HepG2 (cell line): ENCODE results near the gene DYNLT5. TPM values are rescaled to one million over a fixed set of nuclear protein-coding genes. Genes with fewer than 3 reads are reported as not detected.

Source experiments
- ATAC-seq: fragments of 200-7000 bp; cut with Tn5 transposase; 3 replicates; pipeline ENCODE4 v1.9.1; 2020; ENCODE audit warnings: mild to moderate bottlenecking, moderate library complexity
- BruUV-seq: library from RNA; stranded (reverse); fragments of 400-500 nt; replicated peaks from 2 replicates; lab custom pipeline; 2021; lab: Mats Ljungman, UMichigan
- CTCF ChIA-PET: fragments of 300-600 bp; formaldehyde crosslinking; extraction: SDS; loops from one replicate; lab custom pipeline; 2021; ENCODE audit warnings: low total read pairs, inconsistent platforms, low intra/inter-chr PET ratio; lab: Yijun Ruan, JAX
- POLR2A ChIA-PET: fragments of 350-600 bp; sonication (Branson Sonifier 250); formaldehyde crosslinking; loops from one replicate; lab custom pipeline; 2020; ENCODE audit warnings: antibody characterized with exemption, inconsistent platforms; lab: Yijun Ruan, JAX
- DNase-seq: peaks from one replicate; pipeline ENCODE4 v3.0.0-alpha.2; 2015; ENCODE audit warnings: low spot score
- FAIRE-seq: peaks from 3 replicates; lab custom pipeline; 2011; peaks lifted over from hg19 to GRCh38; lab: Jason Lieb, UNC
- H2AFZ ChIP-seq: one replicate; pipeline ENCODE4 v1.6.1; 2011; ENCODE audit warnings: low read length, inconsistent platforms
- H3K27ac ChIP-seq: fragments of 300-600 bp; 3 replicates; pipeline ENCODE4 v1.8.0; 2011; ENCODE audit warnings: mixed run types, mild to moderate bottlenecking, mixed read lengths, low read length, inconsistent platforms; ENCODE audit not compliant: insufficient read depth; ENCODE audit errors: extremely low read length
- H3K27me3 ChIP-seq, 2 experiments: fragments of 200-600 bp in 1 of 2; 2 replicates in 1 of 2; 3 replicates in 1 of 2; pipeline versions ENCODE4 v1.6.0 to v1.8.0; 2011; ENCODE audit warnings: low read length in 2 of 2, mild to moderate bottlenecking in 2 of 2, moderate library complexity in 2 of 2, inconsistent platforms in 1 of 2; ENCODE audit not compliant: insufficient read depth in 2 of 2, control insufficient read depth in 1 of 2
- H3K36me3 ChIP-seq, 2 experiments: fragments of 200-600 bp in 1 of 2; replicated peaks in 1 of 2; 2 replicates in 1 of 2; 3 replicates in 1 of 2; pipeline versions ENCODE4 v1.5.1 to v1.8.0; 2011; ENCODE audit warnings: low read length in 2 of 2, inconsistent platforms in 1 of 2; ENCODE audit not compliant: insufficient read depth in 2 of 2, control insufficient read depth in 1 of 2
- H3K4me1 ChIP-seq: 2 replicates; pipeline ENCODE4 v1.5.1; 2012; ENCODE audit warnings: low read length, inconsistent platforms; ENCODE audit not compliant: insufficient read depth
- H3K4me2 ChIP-seq: 2 replicates; pipeline ENCODE4 v1.6.0; 2011; ENCODE audit warnings: low read depth, low read length, inconsistent platforms
- H3K4me3 ChIP-seq, 3 experiments: fragments of 200-600 bp in 1 of 3; sonication (generic), shearing (Covaris generic) in 1 of 3; replicated peaks in 1 of 3; 2 replicates each; pipeline ENCODE4 v1.5.1; 2011 to 2016; ENCODE audit warnings: low read length in 3 of 3, inconsistent platforms in 2 of 3, low read depth in 2 of 3, mild to moderate bottlenecking in 2 of 3, control low read depth in 1 of 3, mixed read lengths in 1 of 3; ENCODE audit not compliant: insufficient read depth in 1 of 3
- H3K79me2 ChIP-seq: one replicate; pipeline ENCODE4 v1.6.1; 2011; ENCODE audit warnings: low read length, inconsistent platforms; ENCODE audit not compliant: insufficient read depth
- H3K9ac ChIP-seq: 2 replicates; pipeline ENCODE4 v1.6.0; 2011; ENCODE audit warnings: mild to moderate bottlenecking, low read depth, low read length, inconsistent platforms; ENCODE audit not compliant: insufficient read depth
- H3K9me3 ChIP-seq: 2 replicates; pipeline ENCODE4 v1.5.1; 2012; ENCODE audit warnings: mild to moderate bottlenecking, low read length
- H4K20me1 ChIP-seq: 2 replicates; pipeline ENCODE4 v1.6.0; 2011; ENCODE audit warnings: inconsistent platforms, mild to moderate bottlenecking, low read length, moderate library complexity; ENCODE audit not compliant: insufficient read depth
- AGO2 ChIP-seq: fragments of 200-400 bp; formaldehyde crosslinking; optimal IDR thresholded peaks from 2 replicates; pipeline ENCODE3; 2017; ENCODE audit warnings: mild to moderate bottlenecking, low read depth, low read length, moderate library complexity
- MAZ ChIP-seq, 2 experiments: sonication (generic) in 1 of 2; formaldehyde crosslinking in 1 of 2; IDR thresholded peaks; 2 replicates each; pipeline versions ENCODE4 v1.5.0 to v1.6.1; 2012 to 2020; ENCODE audit warnings: low read depth in 2 of 2, mild to moderate bottlenecking in 2 of 2, borderline replicate concordance in 1 of 2, improper control_type of control experiment in 1 of 2, low read length in 1 of 2, missing genetic modification reagents in 1 of 2, moderate library complexity in 1 of 2
- POLR2A ChIP-seq, 2 experiments: IDR thresholded peaks; 2 replicates each; pipeline ENCODE4 v1.6.1; 2011; ENCODE audit warnings: low read depth in 2 of 2, low read length in 2 of 2, mild to moderate bottlenecking in 1 of 2, moderate library complexity in 1 of 2; ENCODE audit not compliant: insufficient read depth in 1 of 2
- SKI ChIP-seq: fragments of 450-650 bp; IDR thresholded peaks from one replicate; pipeline ENCODE4 v1.6.1; 2018; ENCODE audit warnings: mild to moderate bottlenecking; ENCODE audit not compliant: partially characterized antibody
- TFDP2 ChIP-seq: sonication (generic); formaldehyde crosslinking; IDR thresholded peaks from 2 replicates; pipeline ENCODE4 v1.4.0; 2020; ENCODE audit warnings: missing genetic modification reagents
- ZBTB26 ChIP-seq: IDR thresholded peaks from 2 replicates; pipeline ENCODE4 v1.6.1; 2016; ENCODE audit warnings: missing compliant biosample characterization, missing genetic modification reagents, borderline replicate concordance
- ZNF205 ChIP-seq: IDR thresholded peaks from 2 replicates; pipeline ENCODE4 v1.6.1; 2018; ENCODE audit warnings: missing biosample characterization, missing genetic modification reagents
- ZNF282 ChIP-seq: fragments of 450-650 bp; IDR thresholded peaks from 2 replicates; pipeline ENCODE4 v1.6.1; 2018; ENCODE audit not compliant: partially characterized antibody
- ZNF674 ChIP-seq: sonication (generic); formaldehyde crosslinking; IDR thresholded peaks from 2 replicates; pipeline ENCODE4 v1.5.0; 2020; ENCODE audit warnings: low read depth, mild to moderate bottlenecking, missing genetic modification reagents
- WGBS: methylation state at CpG from one replicate; pipeline ENCODE4 v1.1.6; 2017; ENCODE audit warnings: low lambda C conversion rate; 5-methylcytosine and 5-hydroxymethylcytosine counted together
- in situ Hi-C: cut with HindIII; loops from 2 replicates; pipeline ENCODE4 v1.10.0; 2017; ENCODE audit warnings: low pct_unique_long_range_greater_than_20kb; ENCODE audit not compliant: extremely low pct_ligation_motif_present
- intact Hi-C: fragments of 100-400 bp; cut with micrococcal nuclease; formaldehyde crosslinking; loops from one replicate; pipeline ENCODE4 v1.10.0; 2022; ENCODE audit not compliant: unreplicated experiment
- polyA plus RNA-seq, 8 experiments: library from polyadenylated mRNA; depleted of rRNA in 3 of 8; stranded (reverse) in 7 of 8; unstranded in 1 of 8; fragments of >200 nt; fragmentation: Illumina TruSeq in 4 of 8; extraction: Trizol in 4 of 8; gene quantifications; 2 replicates each; pipeline versions ENCODE4 v1.2.1 to v1.2.3, GENCODE V29; 2011 to 2016; ENCODE audit warnings: low read depth in 4 of 8, missing spikeins in 1 of 8, mixed read lengths in 1 of 8; ENCODE audit not compliant: insufficient read depth in 1 of 8
- total RNA-seq, 5 experiments: library from RNA; depleted of rRNA; stranded (reverse); fragments of >200 nt; fragmentation: Illumina TruSeq; extraction: Trizol; gene quantifications; 2 replicates each; pipeline ENCODE4 v1.2.3, GENCODE V29; 2016; ENCODE audit warnings: low read depth in 1 of 5
- TF ChIP-seq, protein P1 (sequence below): sonication (generic); formaldehyde crosslinking; IDR thresholded peaks from 2 replicates; pipeline ENCODE4 v1.5.0; 2020; ENCODE audit warnings: mild to moderate bottlenecking, missing genetic modification reagents

Gene DYNLT5
- total and polyA plus RNA-seq, 2 of the 13 experiments (the other 11 are each of a cell fraction or from before 2014, with no cell fraction given) = not detected

- TF ChIP-seq TFDP2 (CRISPR knock-in tag) = no peak
- TF ChIP-seq, all 625 proteins: peak for 0
These were observed 16.7 kb downstream of the DYNLT5 start (continued) for GRCh38 chr1:66768965-66769364.

GRCh38 chr1:66769512-66770229 is 17.4 kb downstream of the DYNLT5 start:
- no peak overlapping the region for H3K4me3 ChIP-seq
- ATAC-seq = no peak

More at GRCh38 chr1:66769512-66770229, 17.4 kb downstream of the DYNLT5 start:
- TF ChIP-seq MAZ (IDR thresholded peaks at IDR 0.05; ENCODE audit: borderline replicate concordance, low read depth, low read length) = no peak
- TF ChIP-seq MAZ (CRISPR knock-in tag; IDR thresholded peaks at IDR 0.05; ENCODE audit: low read depth) = no peak
- no peak for TF ChIP-seq AGO2
- no peak for TF ChIP-seq ZNF282
- TF ChIP-seq SKI = no peak
- TF ChIP-seq POLR2A (IDR thresholded peaks at IDR 0.05; ENCODE audit: insufficient read depth in 1 of 2, low read depth in 2 of 2, low read length in 2 of 2) = no peak
- no peak for TF ChIP-seq ZNF674 (CRISPR knock-in tag)
- TF ChIP-seq, protein P1, sequence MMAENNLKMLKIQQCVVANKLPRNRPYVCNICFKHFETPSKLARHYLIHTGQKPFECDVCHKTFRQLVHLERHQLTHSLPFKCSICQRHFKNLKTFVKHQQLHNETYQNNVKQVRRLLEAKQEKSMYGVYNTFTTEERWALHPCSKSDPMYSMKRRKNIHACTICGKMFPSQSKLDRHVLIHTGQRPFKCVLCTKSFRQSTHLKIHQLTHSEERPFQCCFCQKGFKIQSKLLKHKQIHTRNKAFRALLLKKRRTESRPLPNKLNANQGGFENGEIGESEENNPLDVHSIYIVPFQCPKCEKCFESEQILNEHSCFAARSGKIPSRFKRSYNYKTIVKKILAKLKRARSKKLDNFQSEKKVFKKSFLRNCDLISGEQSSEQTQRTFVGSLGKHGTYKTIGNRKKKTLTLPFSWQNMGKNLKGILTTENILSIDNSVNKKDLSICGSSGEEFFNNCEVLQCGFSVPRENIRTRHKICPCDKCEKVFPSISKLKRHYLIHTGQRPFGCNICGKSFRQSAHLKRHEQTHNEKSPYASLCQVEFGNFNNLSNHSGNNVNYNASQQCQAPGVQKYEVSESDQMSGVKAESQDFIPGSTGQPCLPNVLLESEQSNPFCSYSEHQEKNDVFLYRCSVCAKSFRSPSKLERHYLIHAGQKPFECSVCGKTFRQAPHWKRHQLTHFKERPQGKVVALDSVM (CRISPR knock-in tag) = no peak
- TF ChIP-seq ZBTB26 (CRISPR knock-in tag) = no peak
- no peak for TF ChIP-seq ZNF205 (CRISPR knock-in tag)
- H3K27ac ChIP-seq = no peak overlapping the region
- H3K9me3 ChIP-seq = no peaks in the 10 kb centered on the region
- no TSS peak for BruUV-seq
- FAIRE-seq (no peak), DNase-seq (no peak)
- WGBS = 34% methylated on average over 7 of the region's 7 CpGs
- H3K4me2 ChIP-seq = no peak overlapping the region
- H3K9ac ChIP-seq = no peak overlapping the region
- ChIA-PET POLR2A (no interaction called here), CTCF (no interaction called here)
- no peaks in the 10 kb centered on the region for H4K20me1 ChIP-seq
- in situ Hi-C loops (loop anchor here (10.0 kb wide), 1 partner anchor 375 kb away; no protein-coding TSS in a partner anchor), intact Hi-C loops (loop anchor here (5.0 kb wide), 1 partner anchor 158 kb away; no protein-coding TSS in a partner anchor)
- no peaks in the 10 kb centered on the region for H3K27me3 ChIP-seq
- no peak overlapping the region for H2AFZ ChIP-seq
- H3K79me2 ChIP-seq = no peaks in the 10 kb centered on the region
- no peaks in the 10 kb centered on the region for H3K36me3 ChIP-seq
- no peaks in the 10 kb centered on the region for H3K4me1 ChIP-seq
